A549 (cell line): ENCODE data around the gene UBIAD1. TPM values are rescaled to one million over a fixed set of nuclear protein-coding genes. Genes with fewer than 3 reads are reported as not detected.

ENCODE experiments used
- ATAC-seq, 2 experiments: fragments of 200-7000 bp in 1 of 2; fragments of >200 bp in 1 of 2; cut with Nextera tagmentation in 1 of 2; cut with Tn5 transposase in 1 of 2; 3 replicates each; pipeline versions ENCODE4 v1.8.0 to v1.9.1; 2018 to 2020; ENCODE audit warnings: mild to moderate bottlenecking in 1 of 2, moderate library complexity in 1 of 2
- CTCF ChIA-PET: fragments of 300-600 bp; sonication (Branson Sonifier 250); formaldehyde crosslinking; extraction: SDS; loops from one replicate; lab custom pipeline; 2021; ENCODE audit warnings: antibody characterized with exemption, inconsistent platforms; lab: Yijun Ruan, JAX
- POLR2A ChIA-PET: fragments of 350-600 bp; formaldehyde crosslinking; extraction: SDS; loops from one replicate; lab custom pipeline; 2021; ENCODE audit warnings: antibody characterized with exemption, inconsistent platforms; lab: Yijun Ruan, JAX
- DNase-seq, 2 experiments: peaks; one replicate each; pipeline versions ENCODE4 v3.0.0 to v3.0.0-alpha.2; 2011 to 2016; ENCODE audit warnings: low read depth in 1 of 2, low spot score in 1 of 2
- FAIRE-seq: peaks from 2 replicates; lab custom pipeline; 2011; peaks lifted over from hg19 to GRCh38; lab: Jason Lieb, UNC
- H3K27ac ChIP-seq, 2 experiments: fragments of >200 bp; sonication (Bioruptor Twin); formaldehyde crosslinking; 3 replicates each; pipeline ENCODE4 v1.5.1; 2016 to 2017
- H3K4me1 ChIP-seq: fragments of >200 bp; sonication (Bioruptor Twin); formaldehyde crosslinking; 3 replicates; pipeline ENCODE4 v1.6.1; 2016
- H3K4me2 ChIP-seq: fragments of >200 bp; sonication (Bioruptor Twin); formaldehyde crosslinking; 3 replicates; pipeline ENCODE4 v1.6.1; 2016
- H3K4me3 ChIP-seq: fragments of >200 bp; sonication (Bioruptor Twin); formaldehyde crosslinking; 3 replicates; pipeline ENCODE4 v1.5.1; 2016
- H3K9me3 ChIP-seq: fragments of >200 bp; sonication (Bioruptor Twin); formaldehyde crosslinking; 3 replicates; pipeline ENCODE4 v1.6.1; 2016
- ATOH8 ChIP-seq: fragments of 250-450 bp; sonication (Bioruptor Pico); IDR thresholded peaks from 2 replicates; pipeline ENCODE4 v1.5.0; 2020; ENCODE audit warnings: low read depth, mild to moderate bottlenecking, moderate library complexity
- CBX2 ChIP-seq: fragments of 200-600 bp; sonication (generic); IDR thresholded peaks from 2 replicates; pipeline ENCODE4 v1.6.1; 2016; ENCODE audit warnings: low read depth, mild to moderate bottlenecking, borderline replicate concordance
- EP300 ChIP-seq, 2 experiments: fragments of >200 bp; sonication (Bioruptor Twin); formaldehyde crosslinking; IDR thresholded peaks; 2 replicates in 1 of 2; 3 replicates in 1 of 2; pipeline ENCODE4 v1.6.1; 2016 to 2017
- FOSB ChIP-seq: fragments of 250-450 bp; sonication (Bioruptor Pico); IDR thresholded peaks from 2 replicates; pipeline ENCODE4 v1.5.0; 2020; ENCODE audit warnings: mild to moderate bottlenecking, moderate library complexity
- FOSL2 ChIP-seq, 2 experiments: fragments of 450-650 bp in 1 of 2; fragments of >200 bp in 1 of 2; sonication (Bioruptor Twin) in 1 of 2; formaldehyde crosslinking; IDR thresholded peaks; 2 replicates each; pipeline versions ENCODE4 v1.5.0 to v1.6.1; 2016 to 2020; ENCODE audit warnings: mild to moderate bottlenecking in 1 of 2, moderate library complexity in 1 of 2
- GATA3 ChIP-seq: IDR thresholded peaks from 2 replicates; pipeline ENCODE4 v1.6.1; 2012; ENCODE audit warnings: borderline replicate concordance
- HDAC2 ChIP-seq: fragments of 200-600 bp; sonication (generic); IDR thresholded peaks from 2 replicates; pipeline ENCODE4 v1.6.1; 2016
- KDM1A ChIP-seq: fragments of 200-600 bp; sonication (generic); IDR thresholded peaks from 2 replicates; pipeline ENCODE4 v1.6.1; 2016; ENCODE audit warnings: low read depth, mild to moderate bottlenecking
- MAFK ChIP-seq: fragments of 450-650 bp; IDR thresholded peaks from 2 replicates; pipeline ENCODE4 v1.6.1; 2014; ENCODE audit not compliant: partially characterized antibody
- MAZ ChIP-seq: fragments of 150-350 bp; IDR thresholded peaks from 2 replicates; pipeline ENCODE4 v1.6.1; 2014; ENCODE audit warnings: antibody characterized with exemption, low read depth, low read length, borderline replicate concordance
- RARB ChIP-seq: fragments of 250-450 bp; sonication (Bioruptor Pico); IDR thresholded peaks from 2 replicates; pipeline ENCODE4 v1.8.0; 2021; ENCODE audit warnings: mild to moderate bottlenecking, moderate library complexity
- RCOR1 ChIP-seq: fragments of 150-350 bp; IDR thresholded peaks from 2 replicates; pipeline ENCODE4 v1.6.1; 2014; ENCODE audit warnings: antibody characterized with exemption, low read length, low read depth
- ZFP36 ChIP-seq: fragments of 450-650 bp; IDR thresholded peaks from 2 replicates; pipeline ENCODE4 v1.6.1; 2014; ENCODE audit warnings: borderline replicate concordance; ENCODE audit not compliant: partially characterized antibody
- ZNF302 ChIP-seq: fragments of 250-450 bp; sonication (Bioruptor Pico); IDR thresholded peaks from 2 replicates; pipeline ENCODE4 v1.9.0; 2021; ENCODE audit warnings: inconsistent platforms, mild to moderate bottlenecking, moderate library complexity
- WGBS: methylation state at CpG from one replicate; pipeline ENCODE4 v1.1.6; 2017; ENCODE audit errors: missing lambda C conversion rate; 5-methylcytosine and 5-hydroxymethylcytosine counted together
- polyA plus RNA-seq, 4 experiments: library from polyadenylated mRNA; depleted of rRNA in 3 of 4; stranded (reverse); fragments of >200 nt; fragmentation: RNase III in 1 of 4; extraction: RNeasy Plus Mini Kit Qiagen cat#74134 plus additional on column Dnase treatment in 1 of 4; gene quantifications; 2 replicates in 3 of 4; 3 replicates in 1 of 4; pipeline ENCODE4 v1.2.3, GENCODE V29; 2011 to 2017
- TF ChIP-seq, protein P1 (sequence below): fragments of >200 bp; sonication (Bioruptor Twin); formaldehyde crosslinking; IDR thresholded peaks from 2 replicates; pipeline ENCODE4 v1.6.1; 2016
- TF ChIP-seq, protein P2 (sequence below): IDR thresholded peaks from 2 replicates; pipeline ENCODE4 v1.6.1; 2012
- TF ChIP-seq, protein P3 (sequence below): fragments of >200 bp; sonication (Bioruptor Twin); formaldehyde crosslinking; IDR thresholded peaks from 3 replicates; pipeline ENCODE4 v1.5.1; 2016

The UBIAD1 gene
- polyA plus RNA-seq, 2 of the 4 experiments (the other 2 are of a cell fraction), result 9.9 to 14.9 TPM

GRCh38 chr1:11279630-11280029 is 6.6 kb downstream of the UBIAD1 start:
- FAIRE-seq (no peak), DNase-seq (no peak), ATAC-seq (no peak)
- H3K4me2 ChIP-seq, result no peak overlapping the region
- ChIA-PET CTCF (interaction anchor here (4.2 kb wide), 1 partner anchor 363 kb away, joined by 15 read pairs; no protein-coding TSS in a partner anchor), POLR2A (interaction anchor here (1.0 kb wide), 1 partner anchor 17 kb away, joined by 4 read pairs; the partner anchor contains the start of gene MTOR)
- 100% methylated on average over 1 of the region's 1 CpG for WGBS
- H3K4me3 ChIP-seq, result no peak overlapping the region
- TF ChIP-seq ATOH8 (CRISPR knock-in tag) (no peak), MAFK (no peak), FOSB (CRISPR knock-in tag) (no peak)
- no peaks in the 10 kb centered on the region for H3K9me3 ChIP-seq
- H3K27ac ChIP-seq, result no peak overlapping the region
- peaks cover 11% of the 10 kb centered on the region for H3K4me1 ChIP-seq

DNA sequence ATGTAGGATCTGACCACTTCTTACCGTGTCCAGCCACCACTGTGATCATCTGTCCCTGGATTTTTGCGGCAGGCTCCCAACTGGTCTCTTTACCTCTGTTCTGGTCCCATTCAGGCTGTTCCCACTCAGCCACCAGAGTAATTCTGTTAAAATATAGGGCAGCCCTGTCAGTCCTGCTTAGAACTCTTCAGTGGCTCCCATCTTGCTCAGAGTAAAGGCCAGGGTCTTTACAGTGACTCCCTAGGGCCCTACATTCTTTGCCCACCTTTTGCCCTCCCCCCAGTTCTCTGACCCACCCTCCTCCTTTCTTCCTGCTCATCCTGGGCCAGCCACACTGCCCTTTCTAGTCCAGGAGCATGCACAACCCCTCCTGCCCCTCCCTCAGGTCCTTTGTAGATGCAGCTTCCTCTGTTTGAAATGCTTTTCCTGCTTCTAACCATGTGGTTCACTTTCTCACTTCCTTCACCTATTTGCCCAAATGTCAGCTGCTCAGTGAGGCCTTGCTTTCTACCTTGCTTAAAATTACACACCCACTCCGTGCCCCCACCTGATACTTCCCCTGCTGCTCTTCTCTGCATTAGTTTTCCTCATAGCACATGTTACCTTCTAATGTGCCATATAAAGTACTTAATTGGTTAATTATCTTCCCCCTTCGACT is 7.8 kb downstream of the UBIAD1 start:
- ChIA-PET POLR2A (no interaction called here), CTCF (interaction anchor here (0.6 to 4.2 kb wide), 2 partner anchors 353 to 362 kb away, joined by 3 to 15 read pairs; no protein-coding TSS in a partner anchor)
- Histone ChIP-seq H3K9me3 (no peaks in the 10 kb centered on the region), H3K4me2 (no peak overlapping the region), H3K27ac (no peak overlapping the region), H3K4me3 (no peak overlapping the region), H3K4me1 (peaks cover 3% of the 10 kb centered on the region; the same call in 1 of the 3 replicates)
- TF ChIP-seq KDM1A (no peak), CBX2 (no peak), HDAC2 (no peak), EP300 (IDR thresholded peaks at IDR 0.05) (no peak), GATA3 (no peak), RARB (no peak), RCOR1 (no peak), ZNF302 (CRISPR knock-in tag) (no peak), MAZ (no peak), ZFP36 (no peak)
- TF ChIP-seq, protein P1, sequence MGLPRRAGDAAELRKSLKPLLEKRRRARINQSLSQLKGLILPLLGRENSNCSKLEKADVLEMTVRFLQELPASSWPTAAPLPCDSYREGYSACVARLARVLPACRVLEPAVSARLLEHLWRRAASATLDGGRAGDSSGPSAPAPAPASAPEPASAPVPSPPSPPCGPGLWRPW, result no peak
- TF ChIP-seq, protein P2, sequence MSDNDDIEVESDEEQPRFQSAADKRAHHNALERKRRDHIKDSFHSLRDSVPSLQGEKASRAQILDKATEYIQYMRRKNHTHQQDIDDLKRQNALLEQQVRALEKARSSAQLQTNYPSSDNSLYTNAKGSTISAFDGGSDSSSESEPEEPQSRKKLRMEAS, result no peak
- TF ChIP-seq, protein P3, sequence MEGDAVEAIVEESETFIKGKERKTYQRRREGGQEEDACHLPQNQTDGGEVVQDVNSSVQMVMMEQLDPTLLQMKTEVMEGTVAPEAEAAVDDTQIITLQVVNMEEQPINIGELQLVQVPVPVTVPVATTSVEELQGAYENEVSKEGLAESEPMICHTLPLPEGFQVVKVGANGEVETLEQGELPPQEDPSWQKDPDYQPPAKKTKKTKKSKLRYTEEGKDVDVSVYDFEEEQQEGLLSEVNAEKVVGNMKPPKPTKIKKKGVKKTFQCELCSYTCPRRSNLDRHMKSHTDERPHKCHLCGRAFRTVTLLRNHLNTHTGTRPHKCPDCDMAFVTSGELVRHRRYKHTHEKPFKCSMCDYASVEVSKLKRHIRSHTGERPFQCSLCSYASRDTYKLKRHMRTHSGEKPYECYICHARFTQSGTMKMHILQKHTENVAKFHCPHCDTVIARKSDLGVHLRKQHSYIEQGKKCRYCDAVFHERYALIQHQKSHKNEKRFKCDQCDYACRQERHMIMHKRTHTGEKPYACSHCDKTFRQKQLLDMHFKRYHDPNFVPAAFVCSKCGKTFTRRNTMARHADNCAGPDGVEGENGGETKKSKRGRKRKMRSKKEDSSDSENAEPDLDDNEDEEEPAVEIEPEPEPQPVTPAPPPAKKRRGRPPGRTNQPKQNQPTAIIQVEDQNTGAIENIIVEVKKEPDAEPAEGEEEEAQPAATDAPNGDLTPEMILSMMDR, result no peak
- ATAC-seq (no peak), FAIRE-seq (no peak), DNase-seq (no peak)
- 89% methylated on average over 4 of the region's 4 CpGs for WGBS

- ATAC-seq, result no peak
- H3K4me3 ChIP-seq, result no peak overlapping the region
- no peak overlapping the region for H3K4me2 ChIP-seq
- no peaks in the 10 kb centered on the region; the same call in 2 of the 3 replicates for H3K4me1 ChIP-seq
- POLR2A ChIA-PET, result no interaction called here
- TF ChIP-seq MAFK (peak; percentile 35), FOSL2 (IDR thresholded peaks at IDR 0.05) (no peak), FOSL2 (CRISPR knock-in tag; IDR thresholded peaks at IDR 0.05) (no peak)
- H3K27ac ChIP-seq, result no peak overlapping the region
- H3K9me3 ChIP-seq, result no peaks in the 10 kb centered on the region
- DNase-seq, result no peak
- WGBS, result 89% methylated on average over 8 of the region's 8 CpGs
- FAIRE-seq, result no peak
- CTCF ChIA-PET, result interaction anchor here (4.2 kb wide), 1 partner anchor 361 kb away, joined by 15 read pairs; no protein-coding TSS in a partner anchor
Observed at GRCh38 chr1:11281518-11282331, 8.7 kb downstream of the UBIAD1 start.
